Colon (tissue), 2 donors: ENCODE measurements around the gene SPX.

Experiments used
- FAIRE-seq: peaks from 2 replicates; lab custom pipeline; 2012; peaks lifted over from hg19 to GRCh38; lab: Jason Lieb, UNC
- donor health status: control.
- donor health status: control.

The SPX gene

DNA sequence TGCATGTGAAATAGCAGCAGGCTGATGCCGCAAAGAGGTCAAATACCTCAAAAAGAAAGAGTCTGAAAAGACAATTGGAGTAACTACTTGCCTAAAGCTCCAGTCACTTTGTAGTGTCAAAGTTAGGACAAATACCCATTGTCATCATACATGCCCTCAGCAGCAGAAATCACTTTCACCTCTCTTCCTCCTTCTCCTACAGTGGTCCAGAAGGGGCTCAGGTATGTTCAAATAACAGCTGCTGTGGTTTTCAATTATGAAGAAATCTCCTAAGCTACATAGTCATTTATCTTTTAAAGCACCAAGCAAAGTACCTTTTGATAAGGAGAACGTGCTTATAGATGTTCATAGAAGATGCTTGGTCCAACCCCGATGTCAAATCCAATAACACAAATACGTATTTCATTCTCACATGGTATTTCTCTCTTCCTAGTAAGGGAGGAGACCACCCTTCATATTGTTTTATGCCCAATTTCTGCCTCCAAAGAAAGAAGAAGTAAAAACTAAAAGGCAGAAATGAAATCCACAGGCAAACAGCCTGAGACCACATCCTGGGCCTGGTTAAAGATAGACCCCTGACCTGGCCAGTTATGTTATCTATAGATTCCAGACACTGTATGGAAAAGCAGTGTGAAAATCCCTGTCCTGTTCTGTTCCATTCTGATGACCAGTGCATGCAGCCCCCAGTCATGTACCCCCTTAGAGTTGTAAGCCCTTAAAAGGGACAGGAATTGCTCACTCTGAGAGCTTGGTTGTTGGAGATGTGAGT is 54.8 kb downstream of the SPX start:
- no peak for FAIRE-seq
